HepG2 (cell line): Measurements from ENCODE around the gene NADK2. TPM values are rescaled to one million over a fixed set of nuclear protein-coding genes. Genes with fewer than 3 reads are reported as not detected.

Experiments
- ELF3 ChIP-seq: IDR thresholded peaks from 2 replicates; pipeline ENCODE4 v1.6.1; 2016; ENCODE audit warnings: missing genetic modification reagents, missing compliant biosample characterization
- ELK4 ChIP-seq: sonication (generic); formaldehyde crosslinking; IDR thresholded peaks from 2 replicates; pipeline ENCODE4 v1.9.0; 2021; ENCODE audit warnings: missing genetic modification reagents, borderline replicate concordance
- GATA4 ChIP-seq: sonication (generic); IDR thresholded peaks from 2 replicates; pipeline ENCODE4 v1.6.1; 2016; ENCODE audit warnings: antibody characterized with exemption, low read depth, borderline replicate concordance
- HDAC1 ChIP-seq: sonication (generic); formaldehyde crosslinking; IDR thresholded peaks from 2 replicates; pipeline ENCODE4 v1.5.1; 2020; ENCODE audit warnings: mild to moderate bottlenecking, missing genetic modification reagents
- HNF4G ChIP-seq, 2 experiments: sonication (generic) in 1 of 2; formaldehyde crosslinking in 1 of 2; IDR thresholded peaks; 2 replicates each; pipeline versions ENCODE4 v1.4.0 to v1.6.1; 2011 to 2020; ENCODE audit warnings: borderline replicate concordance in 2 of 2, low read depth in 2 of 2, mild to moderate bottlenecking in 2 of 2, low read length in 1 of 2, missing genetic modification reagents in 1 of 2, moderate library complexity in 1 of 2
- HOXA3 ChIP-seq: sonication (generic); formaldehyde crosslinking; IDR thresholded peaks from 2 replicates; pipeline ENCODE4 v1.5.0; 2020; ENCODE audit warnings: missing genetic modification reagents
- IRF9 ChIP-seq: sonication (generic); formaldehyde crosslinking; IDR thresholded peaks from 2 replicates; pipeline ENCODE4 v1.8.0; 2022; ENCODE audit warnings: missing genetic modification reagents, mild to moderate bottlenecking, borderline replicate concordance
- KAT2B ChIP-seq: fragments of 150-350 bp; IDR thresholded peaks from 2 replicates; pipeline ENCODE4 v1.6.1; 2014; ENCODE audit warnings: low read depth, low read length, borderline replicate concordance
- KLF11 ChIP-seq: IDR thresholded peaks from 2 replicates; pipeline ENCODE4 v1.6.1; 2016; ENCODE audit warnings: missing compliant biosample characterization
- MBD4 ChIP-seq: IDR thresholded peaks from 2 replicates; pipeline ENCODE4 v1.6.1; 2012; ENCODE audit warnings: low read length, inconsistent platforms, borderline replicate concordance
- NCOA1 ChIP-seq: sonication (generic); formaldehyde crosslinking; IDR thresholded peaks from 2 replicates; pipeline ENCODE4 v1.9.0; 2021; ENCODE audit warnings: missing genetic modification reagents
- NCOR1 ChIP-seq: fragments of 200-600 bp; sonication (generic); IDR thresholded peaks from 2 replicates; pipeline ENCODE4 v1.7.0; 2017; ENCODE audit warnings: antibody characterized with exemption, low read length, borderline replicate concordance
- NR0B2 ChIP-seq: sonication (generic); formaldehyde crosslinking; IDR thresholded peaks from 2 replicates; pipeline ENCODE4 v1.4.0; 2020; ENCODE audit warnings: mild to moderate bottlenecking, missing genetic modification reagents
- POLR2A ChIP-seq, 2 experiments: IDR thresholded peaks; 2 replicates each; pipeline ENCODE4 v1.6.1; 2011; ENCODE audit warnings: low read depth in 2 of 2, low read length in 2 of 2, mild to moderate bottlenecking in 1 of 2, moderate library complexity in 1 of 2; ENCODE audit not compliant: insufficient read depth in 1 of 2
- RAD51 ChIP-seq: fragments of 450-650 bp; IDR thresholded peaks from 2 replicates; pipeline ENCODE4 v1.6.1; 2016; ENCODE audit warnings: borderline replicate concordance
- RELA ChIP-seq: sonication (generic); formaldehyde crosslinking; IDR thresholded peaks from 2 replicates; pipeline ENCODE4 v1.4.0; 2020; ENCODE audit warnings: missing genetic modification reagents
- SIX1 ChIP-seq: sonication (generic); formaldehyde crosslinking; IDR thresholded peaks from 2 replicates; pipeline ENCODE4 v1.4.0; 2020; ENCODE audit warnings: missing genetic modification reagents, borderline replicate concordance
- SOX13 ChIP-seq, 3 experiments: fragments of 450-650 bp in 1 of 3; sonication (generic) in 1 of 3; formaldehyde crosslinking in 1 of 3; IDR thresholded peaks in 2 of 3; conservative IDR thresholded peaks in 1 of 3; 2 replicates each; pipeline versions ENCODE4 v1.5.0 to v1.6.1; 2016 to 2020; ENCODE audit warnings: antibody characterized with exemption in 1 of 3, mild to moderate bottlenecking in 1 of 3, missing compliant biosample characterization in 1 of 3, missing genetic modification reagents in 1 of 3, moderate library complexity in 1 of 3
- THAP8 ChIP-seq: sonication (generic); formaldehyde crosslinking; IDR thresholded peaks from 2 replicates; pipeline ENCODE4 v1.5.1; 2020; ENCODE audit warnings: missing genetic modification reagents, mild to moderate bottlenecking, borderline replicate concordance
- ZNF230 ChIP-seq: sonication (generic); formaldehyde crosslinking; IDR thresholded peaks from 2 replicates; pipeline ENCODE4 v1.4.0; 2020; ENCODE audit warnings: mild to moderate bottlenecking, missing genetic modification reagents
- ZNF232 ChIP-seq: sonication (generic); formaldehyde crosslinking; IDR thresholded peaks from 2 replicates; pipeline ENCODE4 v1.4.0; 2020; ENCODE audit warnings: missing genetic modification reagents, borderline replicate concordance
- ZNF660 ChIP-seq: sonication (generic); formaldehyde crosslinking; IDR thresholded peaks from 2 replicates; pipeline ENCODE4 v1.5.1; 2020; ENCODE audit warnings: mild to moderate bottlenecking, low read depth, missing genetic modification reagents, borderline replicate concordance
- ZNF891 ChIP-seq: sonication (generic); formaldehyde crosslinking; IDR thresholded peaks from 2 replicates; pipeline ENCODE4 v1.5.0; 2020; ENCODE audit warnings: mild to moderate bottlenecking, missing genetic modification reagents
- polyA plus RNA-seq, 8 experiments: library from polyadenylated mRNA; depleted of rRNA in 3 of 8; stranded (reverse) in 7 of 8; unstranded in 1 of 8; fragments of >200 nt; fragmentation: Illumina TruSeq in 4 of 8; extraction: Trizol in 4 of 8; gene quantifications; 2 replicates each; pipeline versions ENCODE4 v1.2.1 to v1.2.3, GENCODE V29; 2011 to 2016; ENCODE audit warnings: low read depth in 4 of 8, missing spikeins in 1 of 8, mixed read lengths in 1 of 8; ENCODE audit not compliant: insufficient read depth in 1 of 8
- total RNA-seq, 5 experiments: library from RNA; depleted of rRNA; stranded (reverse); fragments of >200 nt; fragmentation: Illumina TruSeq; extraction: Trizol; gene quantifications; 2 replicates each; pipeline ENCODE4 v1.2.3, GENCODE V29; 2016; ENCODE audit warnings: low read depth in 1 of 5

The NADK2 gene
- total and polyA plus RNA-seq, 2 of the 13 experiments (the other 11 are each of a cell fraction or from before 2014, with no cell fraction given), result 13.9 to 71.4 TPM

GRCh38 chr5:36239370-36240293, 2.1 kb downstream of the NADK2 start (continued):
- TF ChIP-seq IRF9, result no peak
- TF ChIP-seq NR0B2, result no peak
- no peak for TF ChIP-seq SOX13 (IDR thresholded peaks at IDR 0.05)
- peak in 1 of 2 experiments; percentile 77; a peak in 2 of 4 replicates for TF ChIP-seq SOX13 (CRISPR knock-in tag; conservative IDR thresholded peaks at IDR 0.05 in 1 of 2, IDR thresholded peaks at IDR 0.05 in 1 of 2)
- no peak for TF ChIP-seq ZNF232 (CRISPR knock-in tag)
- TF ChIP-seq SIX1, result peak; percentile 68
- TF ChIP-seq THAP8, result no peak
- TF ChIP-seq ZNF891 (CRISPR knock-in tag), result no peak
- peak; percentile 32; the same call in 1 of the 2 replicates for TF ChIP-seq ELF3 (CRISPR knock-in tag)
- peak in 1 of 2 experiments; percentile 61; a peak in 3 of 4 replicates for TF ChIP-seq POLR2A (IDR thresholded peaks at IDR 0.05; ENCODE audit: insufficient read depth in 1 of 2, low read depth in 2 of 2, low read length in 2 of 2)
- peak; percentile 80 for TF ChIP-seq NCOR1
- TF ChIP-seq KLF11, result 0 out of 2 replicates have a peak, but pooled peaks have one; percentile 45
- TF ChIP-seq HNF4G (IDR thresholded peaks at IDR 0.05; ENCODE audit: borderline replicate concordance, low read depth, low read length), result 0 out of 2 replicates have a peak, but pooled peaks have one; percentile 5
- no peak for TF ChIP-seq HNF4G (CRISPR knock-in tag; IDR thresholded peaks at IDR 0.05; ENCODE audit: borderline replicate concordance, low read depth)
- TF ChIP-seq RAD51, result no peak
- TF ChIP-seq KAT2B, result peak; percentile 16; the same call in 1 of the 2 replicates
- peak; percentile 73 for TF ChIP-seq HDAC1 (CRISPR knock-in tag)
- TF ChIP-seq HOXA3 (CRISPR knock-in tag), result peak; percentile 38; the same call in 1 of the 2 replicates
- no peak; the same call in 1 of the 2 replicates for TF ChIP-seq ZNF230 (CRISPR knock-in tag)
- TF ChIP-seq ELK4, result no peak
- TF ChIP-seq ZNF660 (CRISPR knock-in tag), result no peak
- TF ChIP-seq GATA4, result peak; percentile 76; the same call in 1 of the 2 replicates
- no peak for TF ChIP-seq RELA (CRISPR knock-in tag)
- TF ChIP-seq NCOA1 (CRISPR knock-in tag), result peak; percentile 66; the same call in 1 of the 2 replicates
- peak; percentile 83; the same call in 1 of the 2 replicates for TF ChIP-seq MBD4
